NCI-H82 (cell line): ENCODE measurements around the gene TMEM238.
"Not testable (repeated sequence)": the region's sequence is repeated elsewhere in the genome, so short reads cannot be mapped to it uniquely, and the experiment has no call there.

Experiments
- DNase-seq: peaks from one replicate; lab custom pipeline; 2025; lab: John Stamatoyannopoulos, UW

The TMEM238 gene

DNA sequence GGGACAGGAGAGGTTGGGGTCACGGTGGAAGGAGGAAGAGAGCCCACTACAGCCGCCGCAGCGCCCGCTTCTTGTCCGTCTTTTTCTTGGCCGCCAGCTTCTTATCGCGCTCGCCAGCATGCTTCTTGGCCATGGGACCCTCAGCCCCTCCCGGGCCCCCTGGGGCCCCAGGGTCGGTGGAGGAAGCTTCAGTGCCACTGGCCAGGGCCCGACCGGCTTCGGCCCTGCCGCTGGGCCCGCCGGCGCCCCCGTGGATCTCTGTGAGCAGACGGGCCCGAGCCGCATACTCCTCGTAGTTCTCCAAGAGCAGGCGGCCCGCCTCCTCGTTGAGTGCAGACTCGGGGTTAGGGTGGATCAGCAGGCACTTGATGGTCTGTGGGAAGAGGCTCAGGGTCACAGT is 17.3 kb upstream of the TMEM238 start:
- not testable (repeated sequence) for DNase-seq

- peak; percentile 89 for DNase-seq
These were observed 16.4 kb upstream of the TMEM238 start for GRCh38 chr19:55400281-55401087.

- no peak for DNase-seq
These were observed 14.3 kb upstream of the TMEM238 start for GRCh38 chr19:55398200-55398925.

DNA sequence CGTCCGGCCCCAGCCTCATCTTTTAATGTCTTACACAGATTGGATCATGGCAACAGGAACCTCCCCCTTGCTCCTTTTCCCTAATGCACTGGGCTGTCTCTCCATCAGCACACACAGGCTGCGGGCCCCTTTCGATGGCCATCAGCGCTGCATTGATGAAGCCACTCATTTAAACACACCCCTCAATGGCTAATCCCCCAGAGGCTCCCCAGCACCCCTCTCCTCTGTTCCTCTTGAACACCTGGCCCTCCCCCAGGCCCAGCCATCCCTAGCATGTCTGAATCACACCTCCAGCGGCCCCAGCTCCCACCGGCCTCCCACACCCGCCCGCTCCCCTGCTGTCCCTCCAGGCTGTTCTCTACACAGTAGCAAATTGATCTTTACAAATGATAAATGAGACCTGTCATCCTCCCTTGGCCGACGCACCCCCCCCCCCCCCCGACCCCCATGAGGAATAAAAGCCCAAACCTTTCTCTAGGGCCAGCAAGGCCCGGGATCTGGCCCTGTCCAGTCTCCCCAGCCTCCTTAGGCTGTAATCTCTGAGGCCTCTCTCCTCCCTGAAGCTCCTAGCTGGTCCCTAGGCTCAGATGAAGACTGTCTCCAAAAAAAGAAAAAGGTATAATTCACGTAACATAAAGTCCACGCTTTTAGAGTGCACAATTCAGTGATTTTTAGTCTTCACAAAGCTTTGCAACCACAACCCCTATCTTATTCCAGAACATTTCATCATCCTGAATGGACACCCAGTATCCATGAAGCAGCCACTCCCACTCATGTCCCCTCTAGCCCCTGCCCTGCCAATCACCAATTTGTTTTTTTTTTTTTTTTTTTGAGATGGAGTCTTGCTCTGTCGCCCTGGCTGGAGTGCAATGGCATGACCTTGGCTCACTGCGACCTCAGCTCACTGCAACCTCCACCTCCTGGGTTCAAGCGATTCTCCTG is 9.0 kb upstream of the TMEM238 start:
- DNase-seq: peak; percentile 52

DNA sequence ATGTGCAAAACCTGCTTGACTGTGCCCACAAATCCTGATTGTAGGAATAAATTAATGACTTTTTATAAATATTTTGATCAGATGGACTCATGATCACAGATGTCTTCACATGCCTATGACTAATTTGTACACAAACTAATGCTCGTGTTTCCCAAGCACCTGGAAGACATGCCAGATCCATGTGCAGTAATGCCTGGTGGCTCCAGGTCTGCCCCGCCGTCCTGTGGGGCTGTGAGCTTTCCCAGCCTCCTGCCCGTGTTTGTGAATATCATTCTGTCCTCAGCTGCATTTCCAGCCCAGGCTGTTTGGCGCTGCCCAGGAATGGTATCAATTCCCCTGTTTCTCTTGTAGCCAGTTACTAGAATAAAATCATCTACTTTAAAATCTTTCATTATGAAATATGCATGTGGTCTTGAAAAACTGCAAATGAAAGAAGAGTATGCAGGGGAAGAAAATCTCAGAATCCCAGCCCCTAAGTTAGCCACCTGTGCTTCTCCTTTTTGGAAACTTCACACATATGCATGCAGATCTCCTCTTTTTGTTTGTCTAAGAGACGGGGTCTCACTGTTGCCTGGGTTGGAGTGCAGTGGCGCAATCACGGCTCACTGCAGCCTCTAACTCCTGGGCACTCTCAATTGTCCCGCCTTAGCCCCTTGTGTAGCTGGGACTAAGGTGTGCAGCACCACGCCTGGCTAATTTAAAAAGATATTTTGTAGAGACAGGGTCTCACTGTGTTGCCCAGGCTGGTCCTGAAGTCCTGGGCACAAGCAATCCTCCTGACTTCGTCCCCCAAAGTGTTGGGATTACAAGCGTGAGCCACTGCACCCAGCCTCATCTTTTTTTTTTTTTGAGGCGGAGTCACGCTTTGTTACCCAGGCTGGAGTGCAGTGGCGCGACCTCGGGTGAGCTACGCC is 7.9 kb upstream of the TMEM238 start:
- DNase-seq: no peak

- DNase-seq: no peak
These were observed 7.1 kb upstream of the TMEM238 start for GRCh38 chr19:55391191-55391670.

GRCh38 chr19:55390461-55390880 is 6.4 kb upstream of the TMEM238 start:
- peak; percentile 45 for DNase-seq

GRCh38 chr19:55389386-55390317 is 5.6 kb upstream of the TMEM238 start:
- DNase-seq: no peak

DNA sequence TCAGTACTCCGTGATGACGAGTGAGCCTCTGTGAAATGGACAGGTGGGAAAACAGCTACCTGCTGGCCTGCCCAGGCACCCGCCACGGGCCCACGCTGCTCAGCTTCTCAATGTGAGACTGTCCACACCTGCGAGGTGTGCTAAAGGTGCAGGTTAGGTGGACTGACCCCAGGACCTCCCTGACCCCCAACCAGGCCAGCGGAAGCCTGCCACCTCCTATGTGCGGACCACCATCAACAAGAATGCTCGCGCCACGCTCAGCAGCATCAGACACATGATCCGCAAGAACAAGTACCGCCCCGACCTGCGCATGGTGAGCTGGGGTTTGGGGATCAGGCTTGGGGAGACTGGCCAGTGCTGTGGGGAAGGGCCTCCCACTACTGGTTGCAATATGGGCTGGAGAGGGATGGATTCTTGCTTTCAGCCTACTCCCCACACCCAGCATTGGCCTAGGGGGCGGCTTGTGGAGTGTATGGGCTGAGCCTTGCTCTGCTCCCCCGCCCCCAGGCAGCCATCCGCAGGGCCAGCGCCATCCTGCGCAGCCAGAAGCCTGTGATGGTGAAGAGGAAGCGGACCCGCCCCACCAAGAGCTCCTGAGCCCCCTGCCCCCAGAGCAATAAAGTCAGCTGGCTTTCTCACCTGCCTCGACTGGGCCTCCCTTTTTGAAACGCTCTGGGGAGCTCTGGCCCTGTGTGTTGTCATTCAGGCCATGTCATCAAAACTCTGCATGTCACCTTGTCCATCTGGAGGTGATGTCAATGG is 3.8 kb upstream of the TMEM238 start:
- no peak for DNase-seq

GRCh38 chr19:55386493-55386971 is 2.4 kb upstream of the TMEM238 start:
- DNase-seq: no peak

GRCh38 chr19:55385724-55386492 is 1.8 kb upstream of the TMEM238 start, which contains the start of gene RPL28:
TSS of gene RPL28 (plus strand) at chr19:55385932. CDS start at chr19:55386358, 426 bp downstream.
- DNase-seq: peak; percentile 99

- peak; percentile 99 for DNase-seq
These were observed 1.0 kb upstream of the TMEM238 start for GRCh38 chr19:55384920-55385723.

DNA sequence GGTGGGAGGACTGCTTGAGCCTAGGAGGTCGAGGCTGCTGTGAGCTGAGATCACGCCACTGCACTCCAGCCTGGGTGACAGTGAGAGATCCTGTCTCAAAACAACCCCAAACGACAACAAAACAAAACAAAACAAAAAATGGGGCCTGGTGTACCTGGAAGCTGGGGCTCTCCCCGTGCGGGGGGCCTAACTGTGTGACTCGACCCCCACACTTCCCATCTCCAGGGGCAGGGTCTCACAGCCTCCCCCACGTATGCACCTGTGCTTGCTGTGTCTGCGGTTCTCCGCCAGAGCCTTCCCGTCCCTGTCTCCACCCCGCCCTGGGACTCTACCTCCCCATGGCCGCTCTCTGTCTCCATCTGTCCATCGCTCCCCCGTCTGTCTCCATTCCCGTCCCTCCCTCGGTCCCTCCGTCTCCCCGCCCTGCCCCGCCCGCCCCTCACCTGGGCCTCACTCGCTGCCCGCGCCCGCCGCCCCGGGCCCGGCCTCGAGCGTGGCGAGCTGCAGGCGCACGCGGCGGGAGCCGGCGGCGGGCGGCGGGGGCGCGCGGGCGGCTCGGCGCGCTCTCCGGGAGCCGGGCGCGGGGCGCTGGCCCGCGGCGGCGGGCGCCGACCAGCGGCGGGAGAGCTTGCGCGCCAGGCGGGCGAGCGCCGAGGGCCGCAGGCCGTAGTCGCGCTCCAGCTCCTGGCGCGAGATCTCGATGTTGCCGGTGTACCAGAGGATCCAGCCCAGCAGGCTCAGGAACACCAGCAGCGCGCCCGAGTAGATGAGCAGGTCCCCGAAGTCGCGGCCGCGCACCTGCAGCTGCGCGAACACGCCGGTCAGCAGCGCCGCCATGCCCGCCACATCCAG is 587 bp downstream of the TMEM238 start:
- DNase-seq: peak; percentile 69

- DNase-seq: no peak
These were observed 1.5 kb downstream of the TMEM238 start for GRCh38 chr19:55382522-55383054.

DNA sequence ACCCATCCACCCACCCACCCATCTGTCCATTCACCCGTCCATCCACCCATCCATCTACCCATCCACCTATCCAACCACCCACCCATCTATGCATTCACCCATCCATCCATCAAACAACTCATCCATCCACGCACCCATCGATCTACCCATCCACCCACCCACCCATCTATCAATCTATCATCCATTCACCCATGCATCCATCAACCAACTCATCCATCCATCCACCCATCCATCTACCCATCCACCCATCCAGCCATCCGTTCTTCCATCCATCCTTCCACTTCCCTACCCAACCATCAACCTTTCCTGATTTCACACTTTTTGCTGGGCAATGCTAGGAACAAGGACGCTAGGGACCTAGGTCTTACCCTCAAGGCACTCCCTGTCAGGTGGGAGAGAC is 2.1 kb downstream of the TMEM238 start:
- DNase-seq: no peak

DNA sequence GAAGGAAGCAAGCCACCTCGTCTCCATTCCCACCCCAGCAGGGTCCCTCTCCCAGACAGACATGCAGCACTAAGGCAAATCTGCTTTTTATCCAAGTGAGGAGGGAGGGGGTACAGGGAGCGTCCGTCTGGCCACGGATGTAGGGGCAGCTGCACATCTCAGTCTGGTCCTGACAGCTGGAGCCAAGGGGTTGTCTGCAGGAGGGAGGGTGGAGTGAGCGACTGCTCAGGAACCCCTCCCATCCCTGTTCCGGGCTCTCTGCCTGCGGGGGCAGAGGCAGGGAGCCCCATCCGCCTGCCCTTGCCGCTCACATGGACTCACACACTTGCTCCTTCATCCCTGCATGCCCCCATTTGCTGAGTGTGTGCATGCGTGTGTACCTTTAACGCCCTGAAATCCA is 4.9 kb downstream of the TMEM238 start:
- peak; percentile 86 for DNase-seq
